Activated CD8-positive, alpha-beta T cell treated with anti-CD3 and anti-CD28 coated beads for 36 hours (primary cell): ENCODE data around the gene IRGC. TPM values are rescaled to one million over a fixed set of nuclear protein-coding genes. Genes with fewer than 3 reads are reported as not detected.

ENCODE experiments used
- ATAC-seq: fragments of 200-7000 bp; cut with Tn5 transposase; one replicate; pipeline ENCODE4 v1.10.0; 2021; ENCODE audit warnings: mild to moderate bottlenecking, moderate library complexity
- CTCF ChIA-PET: fragments of 350-600 bp; sonication (Branson Sonifier 250); formaldehyde crosslinking; loops from one replicate; lab custom pipeline; 2021; ENCODE audit warnings: antibody characterized with exemption; lab: Charles Lee
- POLR2A ChIA-PET: fragments of 350-600 bp; sonication (Branson Sonifier 250); formaldehyde crosslinking; loops from one replicate; lab custom pipeline; 2021; ENCODE audit warnings: antibody characterized with exemption; lab: Charles Lee
- DNase-seq: peaks from one replicate; pipeline ENCODE4 v3.0.0-alpha.2; 2020
- H3K27ac Mint-ChIP-seq: one replicate; pipeline ENCODE4 v1.8.0; 2021; ENCODE audit warnings: mild to moderate bottlenecking, mixed read lengths
- H3K27me3 Mint-ChIP-seq: one replicate; pipeline ENCODE4 v1.8.0; 2021; ENCODE audit warnings: mixed read lengths
- H3K36me3 Mint-ChIP-seq: one replicate; pipeline ENCODE4 v1.8.0; 2021; ENCODE audit warnings: low read depth, mixed read lengths
- H3K4me1 Mint-ChIP-seq: one replicate; pipeline ENCODE4 v1.8.0; 2021; ENCODE audit warnings: low read depth, mixed read lengths
- H3K4me3 Mint-ChIP-seq: one replicate; pipeline ENCODE4 v1.8.0; 2021; ENCODE audit warnings: mild to moderate bottlenecking, moderate library complexity, mixed read lengths
- H3K9me3 Mint-ChIP-seq: one replicate; pipeline ENCODE4 v1.8.0; 2021; ENCODE audit warnings: mixed read lengths
- CTCF ChIP-seq: fragments of 200-600 bp; IDR thresholded peaks from one replicate; pipeline ENCODE4 v1.8.0; 2022; ENCODE audit warnings: antibody characterized with exemption, mild to moderate bottlenecking
- intact Hi-C: fragments of 100-400 bp; cut with micrococcal nuclease; formaldehyde crosslinking; loops from one replicate; pipeline ENCODE4 v1.10.0; 2022
- total RNA-seq, 2 experiments: library from RNA; stranded (reverse); gene quantifications; one replicate each; pipeline ENCODE4 v1.2.3, GENCODE V29; 2021

IRGC gene
- total RNA-seq, 2 experiments from 2014 or later, result not detected

GRCh38 chr19:43688059-43688701 lies 27.7 kb upstream of the IRGC start:
- CTCF ChIA-PET, result interaction anchor here (1.2 kb wide), 1 partner anchor 9 kb away, joined by 3 read pairs; no protein-coding TSS in a partner anchor
- no peak overlapping the region for H3K4me3 Mint-ChIP-seq

GRCh38 chr19:43690444-43690843 lies 25.4 kb upstream of the IRGC start:
- no peak for ATAC-seq
- no peak for DNase-seq
- peaks cover 13% of the 10 kb centered on the region for H3K9me3 Mint-ChIP-seq
- H3K4me3 Mint-ChIP-seq, result no peak overlapping the region
- H3K27me3 Mint-ChIP-seq, result peaks cover 2% of the 10 kb centered on the region
- intact Hi-C loops, result no loop called here
- H3K36me3 Mint-ChIP-seq, result peaks cover 2% of the 10 kb centered on the region
- CTCF ChIA-PET, result no interaction called here
- POLR2A ChIA-PET, result no interaction called here
- peaks cover 3% of the 10 kb centered on the region for H3K4me1 Mint-ChIP-seq
- H3K27ac Mint-ChIP-seq, result no peak overlapping the region
- no peak for TF ChIP-seq CTCF

More at GRCh38 chr19:43688059-43688701, 27.7 kb upstream of the IRGC start:
- peaks cover 2% of the 10 kb centered on the region for H3K27me3 Mint-ChIP-seq
- peaks cover 13% of the 10 kb centered on the region for H3K9me3 Mint-ChIP-seq
- POLR2A ChIA-PET, result no interaction called here
- intact Hi-C loops, result no loop called here
- no peak for DNase-seq
- ATAC-seq, result no peak
- H3K4me1 Mint-ChIP-seq, result peaks cover 3% of the 10 kb centered on the region
- no peak overlapping the region for H3K27ac Mint-ChIP-seq
- no peak for TF ChIP-seq CTCF
- peaks cover 2% of the 10 kb centered on the region for H3K36me3 Mint-ChIP-seq

- Mint-ChIP-seq H3K4me3 (no peak overlapping the region), H3K4me1 (peaks cover 3% of the 10 kb centered on the region), H3K27ac (no peak overlapping the region), H3K27me3 (peaks cover 2% of the 10 kb centered on the region), H3K9me3 (peaks cover 13% of the 10 kb centered on the region), H3K36me3 (peaks cover 2% of the 10 kb centered on the region)
- no peak for TF ChIP-seq CTCF
- DNase-seq, result no peak
- CTCF ChIA-PET, result no interaction called here
- ATAC-seq, result no peak
- intact Hi-C loops, result no loop called here
- POLR2A ChIA-PET, result no interaction called here
Observed at GRCh38 chr19:43690890-43691289, 25.0 kb upstream of the IRGC start.

GRCh38 chr19:43691755-43692154 lies 24.1 kb upstream of the IRGC start:
- intact Hi-C loops, result no loop called here
- Mint-ChIP-seq H3K4me3 (no peak overlapping the region), H3K27ac (no peak overlapping the region), H3K36me3 (peaks cover 2% of the 10 kb centered on the region), H3K9me3 (peaks cover 16% of the 10 kb centered on the region), H3K27me3 (peaks cover 5% of the 10 kb centered on the region), H3K4me1 (peaks cover 3% of the 10 kb centered on the region)
- ChIA-PET POLR2A (no interaction called here), CTCF (no interaction called here)
- TF ChIP-seq CTCF, result no peak
- DNase-seq (no peak), ATAC-seq (no peak)

- ATAC-seq, result no peak
- peaks cover 2% of the 10 kb centered on the region for H3K36me3 Mint-ChIP-seq
- intact Hi-C loops, result no loop called here
Observed at GRCh38 chr19:43692385-43692784, 23.5 kb upstream of the IRGC start.

More at GRCh38 chr19:43692385-43692784, 23.5 kb upstream of the IRGC start:
- POLR2A ChIA-PET, result interaction anchor here (0.6 to 0.9 kb wide), 2 partner anchors 8 to 9 kb away, joined by 3 to 4 read pairs; no protein-coding TSS in a partner anchor
- CTCF ChIA-PET, result interaction anchor here (2.1 kb wide), 1 partner anchor 24 kb away, joined by 7 read pairs; no protein-coding TSS in a partner anchor
- H3K4me1 Mint-ChIP-seq, result no peaks in the 10 kb centered on the region
- H3K4me3 Mint-ChIP-seq, result no peak overlapping the region
- H3K9me3 Mint-ChIP-seq, result peaks cover 16% of the 10 kb centered on the region
- no peak overlapping the region for H3K27ac Mint-ChIP-seq
- TF ChIP-seq CTCF, result no peak
- H3K27me3 Mint-ChIP-seq, result peaks cover 8% of the 10 kb centered on the region
- DNase-seq, result no peak
